Urothelium cell line (cell line): Measurements from ENCODE around the gene STK33.

ENCODE experiments used
- DNase-seq: peaks from one replicate; pipeline ENCODE4 v3.0.0; 2011; ENCODE audit warnings: low spot score, mixed read lengths
- FAIRE-seq: peaks from 2 replicates; lab custom pipeline; 2011; peaks lifted over from hg19 to GRCh38; lab: Jason Lieb, UNC

The STK33 gene

DNA sequence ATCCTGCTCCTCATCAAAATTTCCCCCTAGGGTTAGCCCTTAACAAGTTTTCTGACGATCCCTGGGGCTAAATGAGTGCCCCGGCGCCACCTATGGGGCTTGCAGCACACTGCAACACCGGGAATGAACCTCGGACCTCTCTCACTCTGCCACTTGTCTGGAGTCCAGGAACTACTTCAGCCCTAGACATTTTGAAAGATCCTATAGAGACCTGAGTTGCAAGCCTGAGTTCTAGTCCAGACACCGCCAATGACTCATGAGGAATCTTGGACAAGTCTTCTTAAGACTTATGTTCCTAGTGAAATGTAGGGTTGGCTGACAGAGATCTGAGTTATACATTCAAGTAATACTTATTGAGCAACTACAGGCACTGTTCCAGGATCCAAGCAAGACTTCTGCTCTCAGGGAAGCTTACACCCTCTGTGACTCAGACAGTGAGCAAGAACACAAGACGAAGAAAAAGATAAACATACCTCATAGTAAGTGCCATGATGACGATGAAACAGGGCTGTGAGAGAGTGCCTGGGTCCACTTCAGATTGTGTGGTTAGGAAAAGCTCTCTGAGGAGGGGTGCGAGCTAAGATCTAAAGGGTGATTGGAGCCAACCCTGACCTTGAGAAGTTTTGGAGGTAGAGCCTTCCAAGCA is 10.2 kb upstream of the STK33 start:
- FAIRE-seq (no peak), DNase-seq (peak; percentile 77)

DNA sequence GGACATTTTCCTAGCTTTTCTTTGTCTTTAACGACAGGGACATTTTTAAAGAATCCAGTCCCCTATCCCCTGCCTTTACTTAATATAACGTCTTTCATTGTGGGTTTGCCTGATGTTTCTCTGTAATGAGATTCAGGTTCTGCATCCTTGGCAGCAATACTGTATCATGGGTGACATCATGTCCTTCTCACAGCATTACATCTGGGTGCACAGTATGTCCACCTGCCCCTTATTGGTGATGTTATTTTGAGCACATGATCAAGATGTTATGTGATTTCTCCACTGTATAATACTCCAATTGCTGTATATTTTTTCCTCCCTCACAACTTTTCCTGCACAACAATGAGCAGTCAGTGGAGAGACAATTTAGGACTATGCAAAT is 9.7 kb upstream of the STK33 start:
- FAIRE-seq (no peak), DNase-seq (no peak)

DNA sequence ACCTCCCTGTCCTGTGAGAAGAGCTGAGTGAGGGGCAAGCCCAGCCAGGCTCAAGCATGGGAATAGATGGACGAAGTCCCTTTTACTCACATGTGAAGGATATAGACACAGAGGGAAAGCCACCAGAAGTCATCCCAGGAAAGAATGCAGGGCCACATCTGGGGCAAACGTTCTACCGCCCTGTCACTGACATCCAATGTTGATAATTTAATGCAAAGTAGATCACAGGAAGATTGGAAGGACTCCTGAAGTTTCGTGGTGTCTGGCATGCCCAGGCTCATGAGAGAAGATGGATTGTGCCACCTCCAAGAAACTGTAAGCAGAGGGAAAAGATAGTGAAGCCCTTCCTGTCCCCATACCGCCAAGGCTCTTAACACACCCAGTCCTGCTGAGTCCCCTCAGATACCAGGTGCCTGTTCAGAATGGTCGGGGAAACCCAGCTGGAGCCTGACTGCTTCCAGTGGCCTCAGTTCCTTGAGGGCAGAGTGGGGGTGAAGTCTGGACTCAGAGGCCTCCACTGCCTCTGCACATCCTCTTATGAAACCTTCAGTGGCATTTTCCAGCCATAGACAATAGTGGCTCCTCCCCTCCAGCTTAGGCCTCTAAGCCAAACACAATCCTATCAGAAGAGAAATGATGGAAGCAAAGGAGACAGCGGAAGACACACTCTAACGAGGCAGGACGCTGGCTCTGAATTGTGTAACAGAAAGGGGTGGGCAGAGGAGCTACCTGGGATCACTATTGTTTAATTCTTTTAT is 7.5 kb upstream of the STK33 start:
- no peak for DNase-seq
- no peak for FAIRE-seq

- FAIRE-seq (no peak), DNase-seq (no peak)
Observed at GRCh38 chr11:8598506-8598905, 4.5 kb upstream of the STK33 start.

GRCh38 chr11:8597182-8597581 is 3.2 kb upstream of the STK33 start:
- FAIRE-seq = no peak
- no peak for DNase-seq

- no peak for DNase-seq
- no peak for FAIRE-seq
Observed at GRCh38 chr11:8596504-8597046, 2.5 kb upstream of the STK33 start.

GRCh38 chr11:8593455-8593854 is 573 bp downstream of the STK33 start:
- FAIRE-seq (no peak), DNase-seq (no peak)

DNA sequence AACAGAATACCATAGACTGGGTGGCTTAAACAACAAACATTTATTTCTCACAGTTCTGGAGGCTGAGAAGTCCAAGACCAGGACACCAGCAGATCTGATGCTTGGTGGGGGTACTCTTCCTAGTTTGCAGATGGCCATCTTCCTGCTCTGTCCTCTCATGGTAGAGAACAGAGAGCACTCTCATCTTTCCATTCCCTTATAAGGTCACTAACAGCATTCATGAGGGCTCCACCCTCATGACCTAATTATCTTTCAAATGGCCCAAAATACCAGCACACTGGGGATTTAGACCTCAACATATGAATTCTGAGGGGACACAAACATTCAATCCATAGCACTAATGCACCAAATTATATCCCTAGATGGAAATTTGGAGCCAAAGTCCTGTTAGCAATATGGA is 6.1 kb downstream of the STK33 start:
- DNase-seq (no peak), FAIRE-seq (no peak)

GRCh38 chr11:8586805-8587204 is 7.2 kb downstream of the STK33 start:
- DNase-seq (no peak), FAIRE-seq (no peak)

- DNase-seq (no peak), FAIRE-seq (no peak)
Observed at GRCh38 chr11:8586184-8586583, 7.8 kb downstream of the STK33 start.

- DNase-seq (no peak), FAIRE-seq (no peak)
Observed at GRCh38 chr11:8584511-8584910, 9.5 kb downstream of the STK33 start.

DNA sequence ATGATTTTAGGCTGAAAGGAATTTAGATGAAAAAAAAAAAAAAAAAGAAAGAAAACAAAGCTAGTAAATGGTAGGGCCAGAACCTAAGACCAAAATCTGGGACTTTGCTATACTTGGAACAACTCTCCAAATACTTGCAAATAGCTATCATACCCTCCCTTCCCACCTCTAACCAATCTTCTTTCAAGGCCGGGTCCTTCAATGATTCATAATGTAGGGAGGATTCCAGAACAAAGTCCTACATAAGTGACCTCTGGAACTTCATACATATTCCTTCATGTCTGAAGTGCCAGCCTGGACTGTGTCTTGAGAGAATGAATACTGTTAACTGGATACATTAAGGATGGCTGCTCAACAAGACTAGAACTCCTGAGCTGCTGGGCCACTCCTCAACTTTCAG is 9.9 kb downstream of the STK33 start:
- DNase-seq (no peak), FAIRE-seq (no peak)

- FAIRE-seq = no peak
Observed at GRCh38 chr11:8581300-8581699, 12.7 kb downstream of the STK33 start.

DNA sequence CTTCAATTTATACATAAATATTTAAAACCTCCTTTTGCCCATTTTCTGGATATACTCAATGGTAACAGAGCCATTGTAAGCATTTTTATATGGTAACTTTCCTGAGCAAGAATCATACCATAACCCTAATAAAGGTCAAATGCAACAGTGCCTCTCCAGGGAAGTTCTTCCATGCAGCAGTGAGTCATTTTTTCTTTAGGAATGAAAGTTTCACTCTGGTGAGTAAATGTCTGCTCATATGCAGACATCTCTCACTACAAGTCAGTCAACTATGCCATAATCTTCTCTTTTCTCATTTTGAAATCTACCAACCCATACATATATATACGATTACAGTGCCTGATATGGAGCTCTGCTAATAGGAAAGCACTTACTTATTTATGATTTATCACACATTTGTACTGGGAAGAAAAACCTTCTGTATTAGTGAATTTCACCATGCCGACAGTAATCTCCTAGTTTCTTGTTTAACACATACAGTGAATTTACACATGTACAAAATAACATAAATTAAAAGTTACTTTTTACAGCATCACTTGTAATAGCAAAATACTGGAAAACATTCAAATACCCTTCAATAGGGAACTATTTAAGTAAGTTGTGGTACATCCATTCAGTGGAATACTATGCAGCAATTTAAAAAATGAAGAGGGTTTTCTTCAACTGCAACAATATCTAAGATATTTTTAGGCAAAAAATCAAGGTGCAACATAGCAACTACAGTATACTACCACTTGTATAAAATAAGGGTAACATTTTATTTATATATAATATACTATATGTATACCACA is 16.0 kb downstream of the STK33 start:
- DNase-seq (no peak), FAIRE-seq (no peak)

More at GRCh38 chr11:8581300-8581699, 12.7 kb downstream of the STK33 start:
- no peak for DNase-seq

GRCh38 chr11:8574798-8575197 is 19.2 kb downstream of the STK33 start:
- DNase-seq (no peak), FAIRE-seq (no peak)

- FAIRE-seq = no peak
- no peak for DNase-seq
Observed at GRCh38 chr11:8573777-8574176, 20.3 kb downstream of the STK33 start.

DNA sequence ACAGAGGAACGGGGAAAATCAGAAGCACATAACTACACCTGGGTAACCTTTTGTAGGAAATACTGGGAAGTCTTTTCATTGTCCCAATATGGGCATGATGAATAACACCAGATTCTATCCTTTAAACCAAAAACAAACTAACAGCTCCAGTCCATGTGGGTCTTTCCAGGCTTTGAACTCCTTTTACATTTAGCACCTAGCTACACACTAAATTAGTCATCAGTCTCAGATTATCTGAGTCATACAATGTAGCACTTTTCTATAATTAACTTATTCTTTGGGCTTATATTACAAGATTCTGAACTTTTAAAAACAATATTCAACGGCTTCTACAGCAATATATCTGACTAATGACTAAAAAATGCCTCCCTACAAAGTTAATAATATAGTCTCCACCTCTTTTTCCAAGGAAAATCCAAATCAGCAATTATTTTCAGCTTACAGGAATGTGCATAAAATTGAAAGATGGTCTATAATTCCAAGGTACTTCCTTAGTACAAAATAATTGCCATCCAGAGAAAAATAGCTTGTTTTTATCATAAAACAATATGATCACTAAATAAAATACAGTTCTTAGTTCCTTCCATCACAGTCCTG is 26.3 kb downstream of the STK33 start:
- FAIRE-seq = no peak

GRCh38 chr11:8566613-8567210 is 27.3 kb downstream of the STK33 start:
- peak; percentile 16 for DNase-seq
- no peak for FAIRE-seq

More for the DNA sequence above, 26.3 kb downstream of the STK33 start:
- no peak for DNase-seq

GRCh38 chr11:8564526-8564925 is 29.5 kb downstream of the STK33 start:
- DNase-seq = no peak
- no peak for FAIRE-seq

DNA sequence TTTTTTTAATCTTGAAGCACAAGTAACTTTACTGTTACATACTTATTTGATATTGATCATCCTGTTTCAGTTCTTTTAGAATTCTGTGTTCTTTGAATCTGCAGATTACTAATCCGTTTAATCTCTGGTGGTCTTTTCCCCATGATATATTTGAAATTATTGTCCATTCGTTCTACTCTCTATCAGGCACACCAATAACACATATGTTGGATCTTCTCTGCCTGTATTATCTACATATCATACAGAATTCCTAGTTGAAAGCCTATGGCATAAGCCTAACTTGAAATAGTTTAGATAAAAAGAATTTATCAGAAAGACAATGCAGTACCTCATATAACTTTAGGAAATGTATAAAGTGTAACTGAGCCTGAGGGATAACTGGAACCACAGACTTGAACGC is 32.6 kb downstream of the STK33 start:
- FAIRE-seq = no peak
- no peak for DNase-seq

- no peak for DNase-seq
- FAIRE-seq = no peak
Observed at GRCh38 chr11:8558436-8558835, 35.6 kb downstream of the STK33 start.
